ENCODE data around the gene PIK3CB. TPM values are rescaled to one million over a fixed set of nuclear protein-coding genes. Genes with fewer than 3 reads are reported as not detected.

Gene PIK3CB
- total RNA-seq, 4 donors from 2014 or later: 24.9 to 94.7 (median 36.8) TPM

DNA sequence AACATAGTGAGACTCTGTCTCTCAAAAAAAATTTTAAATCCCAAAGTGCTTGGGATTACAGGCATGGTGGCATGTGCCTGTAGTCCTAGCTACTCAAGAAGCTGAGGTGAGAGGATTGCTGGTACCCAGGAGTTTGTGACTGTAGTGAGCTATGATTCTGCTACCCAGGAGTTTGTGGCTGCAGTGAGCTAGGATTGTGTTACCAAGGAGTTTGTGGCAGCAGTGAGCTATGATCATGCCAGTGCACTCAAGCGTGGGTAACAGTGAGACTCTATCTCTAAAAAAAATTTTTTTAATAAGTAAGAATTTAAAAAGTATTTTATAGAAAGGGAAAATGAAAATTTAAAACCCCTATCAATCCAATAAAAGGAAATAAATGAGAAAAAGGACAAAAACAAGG lies 156.6 kb downstream of the PIK3CB start:
- Histone ChIP-seq H3K27me3 (no peaks in the 10 kb centered on the region), H3K4me1 (no peaks in the 10 kb centered on the region), H3K27ac (no peak overlapping the region), H3K9me3 (no peaks in the 10 kb centered on the region), H3K36me3 (peaks cover 2 to 54% of the 10 kb centered on the region in 2 donors), H3K4me3 (no peak overlapping the region)
- no peak for ATAC-seq
- no peak for TF ChIP-seq POLR2A (IDR thresholded peaks at IDR 0.05)
- TF ChIP-seq, protein P1, sequence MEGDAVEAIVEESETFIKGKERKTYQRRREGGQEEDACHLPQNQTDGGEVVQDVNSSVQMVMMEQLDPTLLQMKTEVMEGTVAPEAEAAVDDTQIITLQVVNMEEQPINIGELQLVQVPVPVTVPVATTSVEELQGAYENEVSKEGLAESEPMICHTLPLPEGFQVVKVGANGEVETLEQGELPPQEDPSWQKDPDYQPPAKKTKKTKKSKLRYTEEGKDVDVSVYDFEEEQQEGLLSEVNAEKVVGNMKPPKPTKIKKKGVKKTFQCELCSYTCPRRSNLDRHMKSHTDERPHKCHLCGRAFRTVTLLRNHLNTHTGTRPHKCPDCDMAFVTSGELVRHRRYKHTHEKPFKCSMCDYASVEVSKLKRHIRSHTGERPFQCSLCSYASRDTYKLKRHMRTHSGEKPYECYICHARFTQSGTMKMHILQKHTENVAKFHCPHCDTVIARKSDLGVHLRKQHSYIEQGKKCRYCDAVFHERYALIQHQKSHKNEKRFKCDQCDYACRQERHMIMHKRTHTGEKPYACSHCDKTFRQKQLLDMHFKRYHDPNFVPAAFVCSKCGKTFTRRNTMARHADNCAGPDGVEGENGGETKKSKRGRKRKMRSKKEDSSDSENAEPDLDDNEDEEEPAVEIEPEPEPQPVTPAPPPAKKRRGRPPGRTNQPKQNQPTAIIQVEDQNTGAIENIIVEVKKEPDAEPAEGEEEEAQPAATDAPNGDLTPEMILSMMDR (IDR thresholded peaks at IDR 0.05 in 4 of 5, conservative IDR thresholded peaks at IDR 0.05 in 1 of 5): no peak
- in situ Hi-C loops (cut with MboI; ENCODE audit: low sequenced_read_pairs in 4 of 4) (no loop called here), intact Hi-C loops (cut with DNase I; ENCODE audit: low total_unique reads) (no loop called here)
- DNase-seq: no peak

DNA sequence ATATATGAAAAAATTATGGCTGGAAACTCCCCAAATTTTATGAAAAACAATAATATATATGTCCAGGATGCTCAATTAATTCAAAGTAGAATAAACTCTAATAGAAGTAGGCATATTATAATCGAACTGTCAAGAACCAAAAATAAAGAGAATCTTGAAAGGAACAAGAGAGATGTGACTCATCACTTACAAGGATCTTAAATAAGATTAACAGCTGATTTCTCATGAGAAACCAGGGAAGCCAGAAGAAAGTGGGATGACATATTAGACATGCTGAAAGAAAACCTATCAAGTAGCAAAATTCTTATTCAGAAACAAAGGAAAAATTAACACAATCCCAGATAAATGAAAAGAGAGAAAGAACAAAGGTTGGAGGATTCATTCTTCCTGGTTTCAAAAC lies 159.3 kb downstream of the PIK3CB start:
- H3K9me3 ChIP-seq: no peaks in the 10 kb centered on the region
- H3K27ac ChIP-seq: no peak overlapping the region
- no peaks in the 10 kb centered on the region for H3K4me1 ChIP-seq
- in situ Hi-C loops (cut with MboI; ENCODE audit: low sequenced_read_pairs in 4 of 4): no loop called here
- DNase-seq (no peak), ATAC-seq (no peak)
- intact Hi-C loops (cut with DNase I; ENCODE audit: low total_unique reads): no loop called here
- TF ChIP-seq, protein P1 (IDR thresholded peaks at IDR 0.05 in 4 of 5, conservative IDR thresholded peaks at IDR 0.05 in 1 of 5): no peak
- TF ChIP-seq POLR2A (IDR thresholded peaks at IDR 0.05): no peak
- H3K36me3 ChIP-seq: peaks cover 0 to 33% of the 10 kb centered on the region in 2 donors
- no peaks in the 10 kb centered on the region for H3K27me3 ChIP-seq
- H3K4me3 ChIP-seq: no peak overlapping the region

DNA sequence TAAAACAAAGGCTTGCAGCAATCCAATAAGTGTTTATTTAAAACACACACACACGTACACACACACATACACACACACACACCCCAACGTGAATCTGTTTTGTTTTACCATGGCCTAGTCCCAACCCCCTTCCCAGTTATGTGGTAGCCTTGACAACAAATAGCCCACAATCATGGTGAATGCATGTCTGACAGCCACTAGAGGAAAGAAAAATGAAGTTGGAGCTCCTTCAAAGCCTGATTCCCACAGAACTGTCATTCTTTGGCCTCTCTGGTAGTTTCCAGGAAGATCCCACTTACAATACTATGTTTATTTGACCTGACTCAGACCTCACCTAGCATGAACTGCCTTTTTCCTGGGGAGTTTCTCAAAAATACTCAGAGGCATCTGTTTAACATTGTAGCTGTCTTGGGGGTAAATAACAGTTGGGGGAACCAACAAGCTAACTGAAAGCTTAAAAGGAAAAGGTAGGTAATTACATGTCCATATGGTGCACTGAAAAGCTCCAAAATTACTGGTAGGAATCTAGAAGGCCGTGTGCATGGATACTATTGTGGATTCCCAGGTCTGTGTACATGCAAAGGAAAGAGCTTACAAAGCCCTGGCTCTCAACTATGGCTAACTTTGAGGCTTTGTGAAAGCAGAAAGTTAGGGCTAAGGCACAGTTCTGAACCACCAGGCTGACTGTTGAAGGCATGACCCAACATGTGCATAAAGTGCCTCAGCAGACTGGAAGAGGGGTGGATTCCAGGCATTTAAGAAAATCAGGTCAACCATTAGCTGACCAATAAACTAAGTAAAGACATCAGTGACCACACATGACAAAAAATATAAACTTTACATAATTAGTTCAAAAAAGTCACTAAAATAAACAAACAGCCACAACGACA lies 160.8 kb downstream of the PIK3CB start:
- ATAC-seq (no peak), DNase-seq (no peak)
- TF ChIP-seq POLR2A (IDR thresholded peaks at IDR 0.05): no peak
- TF ChIP-seq, protein P1 (IDR thresholded peaks at IDR 0.05 in 4 of 5, conservative IDR thresholded peaks at IDR 0.05 in 1 of 5): no peak
- Histone ChIP-seq H3K9me3 (no peaks in the 10 kb centered on the region), H3K27me3 (no peaks in the 10 kb centered on the region), H3K4me1 (no peaks in the 10 kb centered on the region), H3K36me3 (peaks cover 0 to 33% of the 10 kb centered on the region in 2 donors), H3K4me3 (no peak overlapping the region), H3K27ac (no peak overlapping the region)
- intact Hi-C loops (cut with DNase I; ENCODE audit: low total_unique reads) (no loop called here), in situ Hi-C loops (cut with MboI; ENCODE audit: low sequenced_read_pairs in 4 of 4) (no loop called here)

DNA sequence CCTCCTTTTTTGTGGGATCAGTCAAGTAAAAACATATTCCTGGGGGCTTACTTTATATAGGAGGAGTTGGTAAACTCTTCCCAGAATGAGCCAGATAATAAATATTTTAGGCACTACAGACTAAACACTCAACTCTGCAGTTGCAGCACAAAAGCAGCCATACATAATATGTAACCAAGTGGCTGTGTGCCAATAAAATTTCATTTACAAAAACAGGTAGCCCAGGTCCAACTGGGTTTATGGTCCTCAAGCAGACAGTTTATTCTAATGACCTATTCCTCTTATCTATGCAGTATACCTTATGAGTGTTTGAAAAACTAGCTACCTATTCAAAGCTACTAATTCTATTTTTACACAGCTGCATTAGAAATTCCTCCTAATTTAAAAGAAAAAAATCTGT lies 164.3 kb downstream of the PIK3CB start:
- peaks cover 0 to 10% of the 10 kb centered on the region in 2 donors for H3K36me3 ChIP-seq
- TF ChIP-seq, protein P1 (IDR thresholded peaks at IDR 0.05 in 4 of 5, conservative IDR thresholded peaks at IDR 0.05 in 1 of 5): no peak
- no peak for TF ChIP-seq POLR2A (IDR thresholded peaks at IDR 0.05)
- no peak overlapping the region for H3K4me3 ChIP-seq
- ATAC-seq (no peak), DNase-seq (no peak)
- no peak overlapping the region for H3K27ac ChIP-seq
- in situ Hi-C loops (cut with MboI; ENCODE audit: low sequenced_read_pairs in 4 of 4): no loop called here
- no peaks in the 10 kb centered on the region for H3K4me1 ChIP-seq
- intact Hi-C loops (cut with DNase I; ENCODE audit: low total_unique reads): no loop called here
- no peaks in the 10 kb centered on the region for H3K9me3 ChIP-seq
- H3K27me3 ChIP-seq: no peaks in the 10 kb centered on the region
